ENCODE results near the gene FUCA2.
"Not testable (repeated sequence)": the region's sequence is repeated elsewhere in the genome, so short reads cannot be mapped to it uniquely, and the experiment has no call there.

GRCh38 chr6:143510326-143510725 lies 1.2 kb downstream of the FUCA2 start:
- TF ChIP-seq EZH2 (IDR thresholded peaks at IDR 0.05; ENCODE audit: insufficient read depth, low read length); CTCF (IDR thresholded peaks at IDR 0.05; ENCODE audit: insufficient read depth, low read depth, low read length): not testable (repeated sequence)
